ENCODE measurements around the gene GALNT4. TPM values are rescaled to one million over a fixed set of nuclear protein-coding genes. Genes with fewer than 3 reads are reported as not detected.
A peak's percentile ranks its signal among the peaks of the same experiment; 100 is the strongest.

GALNT4 gene
- total and polyA plus RNA-seq, 9 of the 15 experiments (the other 6 are each of a cell fraction or from before 2014, with no cell fraction given) = 1.2 to 4.6 (median 3.4) TPM

- TF ChIP-seq ZNF318 (IDR thresholded peaks at IDR 0.05; ENCODE audit: borderline replicate concordance in 1 of 2, low read depth in 1 of 2) (no peak), RAD21 (CRISPR knock-in tag; conservative IDR thresholded peaks at IDR 0.05 in 1 of 2, IDR thresholded peaks at IDR 0.05 in 1 of 2) (peak; percentile 46 to 68), SIX5 (IDR thresholded peaks at IDR 0.05; ENCODE audit: borderline replicate concordance in 1 of 2, insufficient read depth in 1 of 2, low read depth in 1 of 2, low read length in 2 of 2) (no peak), ZSCAN29 (IDR thresholded peaks at IDR 0.05) (no peak), NRF1 (conservative IDR thresholded peaks at IDR 0.05 in 1 of 2, IDR thresholded peaks at IDR 0.05 in 1 of 2) (peak; percentile 49 to 61; a peak in 3 of 4 replicates), TAF9B (IDR thresholded peaks at IDR 0.05; ENCODE audit: partially characterized antibody) (peak; percentile 42), SMARCE1 (IDR thresholded peaks at IDR 0.05) (0 out of 2 replicates have a peak, but pooled peaks have one; percentile 42), SP1 (CRISPR knock-in tag; IDR thresholded peaks at IDR 0.05) (peak; percentile 73), RBFOX2 (IDR thresholded peaks at IDR 0.05; ENCODE audit: low read depth, low read length) (peak; percentile 80), TOE1 (IDR thresholded peaks at IDR 0.05; ENCODE audit: borderline replicate concordance) (peak; percentile 74; the same call in 1 of the 2 replicates), TOE1 (CRISPR knock-in tag; IDR thresholded peaks at IDR 0.05; ENCODE audit: borderline replicate concordance, low read depth) (no peak), ZNF740 (CRISPR knock-in tag; IDR thresholded peaks at IDR 0.05) (no peak), ZNF740 (tag; IDR thresholded peaks at IDR 0.05) (0 out of 4 replicates have a peak, but pooled peaks of 1 of the 2 experiments have one; percentile 28), NFIX (CRISPR knock-in tag; IDR thresholded peaks at IDR 0.05; ENCODE audit: low read depth) (no peak)
- TF ChIP-seq, protein P1, sequence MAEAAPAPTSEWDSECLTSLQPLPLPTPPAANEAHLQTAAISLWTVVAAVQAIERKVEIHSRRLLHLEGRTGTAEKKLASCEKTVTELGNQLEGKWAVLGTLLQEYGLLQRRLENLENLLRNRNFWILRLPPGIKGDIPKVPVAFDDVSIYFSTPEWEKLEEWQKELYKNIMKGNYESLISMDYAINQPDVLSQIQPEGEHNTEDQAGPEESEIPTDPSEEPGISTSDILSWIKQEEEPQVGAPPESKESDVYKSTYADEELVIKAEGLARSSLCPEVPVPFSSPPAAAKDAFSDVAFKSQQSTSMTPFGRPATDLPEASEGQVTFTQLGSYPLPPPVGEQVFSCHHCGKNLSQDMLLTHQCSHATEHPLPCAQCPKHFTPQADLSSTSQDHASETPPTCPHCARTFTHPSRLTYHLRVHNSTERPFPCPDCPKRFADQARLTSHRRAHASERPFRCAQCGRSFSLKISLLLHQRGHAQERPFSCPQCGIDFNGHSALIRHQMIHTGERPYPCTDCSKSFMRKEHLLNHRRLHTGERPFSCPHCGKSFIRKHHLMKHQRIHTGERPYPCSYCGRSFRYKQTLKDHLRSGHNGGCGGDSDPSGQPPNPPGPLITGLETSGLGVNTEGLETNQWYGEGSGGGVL (CRISPR knock-in tag; IDR thresholded peaks at IDR 0.05) = no peak
Measured at GRCh38 chr12:89524541-89525304, at the start of gene GALNT4 (continued).
